ENCODE data around the gene CMTM7.

CMTM7 gene

DNA sequence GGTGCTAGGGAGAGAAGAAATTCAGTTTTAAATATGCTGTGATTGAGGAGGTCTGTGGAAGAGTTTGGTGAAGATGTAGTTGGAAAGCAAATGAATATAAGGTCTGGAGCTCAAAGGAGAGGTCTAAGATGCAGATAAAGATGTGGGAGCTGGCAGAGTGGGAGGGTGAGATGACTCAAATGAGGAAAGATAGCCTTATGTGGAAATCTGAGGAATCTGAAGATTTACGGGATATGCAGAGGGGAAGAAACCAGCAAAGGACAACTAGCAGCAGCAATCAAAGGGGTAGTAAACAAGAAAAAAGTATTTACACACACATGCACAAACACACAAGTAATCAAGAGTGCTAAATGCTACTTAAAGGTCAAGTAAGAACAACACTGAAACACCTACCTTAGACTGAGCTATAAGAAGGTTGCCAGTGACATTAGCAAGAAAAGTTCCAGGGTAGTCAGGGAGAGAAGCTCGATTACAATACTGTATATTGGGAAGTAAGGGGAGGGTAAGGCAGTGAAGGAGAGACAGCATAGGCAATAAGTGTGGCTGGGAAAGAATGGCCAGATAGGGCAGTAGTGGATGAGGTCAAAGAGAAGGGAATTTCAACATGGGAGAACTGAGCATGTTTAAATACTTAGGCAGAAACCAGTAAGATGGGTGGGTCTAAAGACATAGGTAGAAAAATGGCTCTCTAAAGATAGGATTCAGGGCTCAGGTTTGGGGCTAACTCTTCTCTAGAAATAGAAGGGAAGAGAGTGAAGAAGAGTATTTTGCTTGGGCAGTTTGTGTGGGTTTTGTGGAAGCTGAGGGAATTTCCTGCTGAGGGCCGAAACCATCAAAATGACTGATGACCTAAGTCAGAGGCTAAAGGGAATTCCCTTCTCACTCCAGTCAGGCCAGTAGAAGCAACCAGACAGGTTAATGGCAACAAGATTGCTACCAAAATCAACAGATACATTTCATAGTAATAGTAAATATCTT lies 102.1 kb downstream of the CMTM7 start:
- DNase-seq = no peak

DNA sequence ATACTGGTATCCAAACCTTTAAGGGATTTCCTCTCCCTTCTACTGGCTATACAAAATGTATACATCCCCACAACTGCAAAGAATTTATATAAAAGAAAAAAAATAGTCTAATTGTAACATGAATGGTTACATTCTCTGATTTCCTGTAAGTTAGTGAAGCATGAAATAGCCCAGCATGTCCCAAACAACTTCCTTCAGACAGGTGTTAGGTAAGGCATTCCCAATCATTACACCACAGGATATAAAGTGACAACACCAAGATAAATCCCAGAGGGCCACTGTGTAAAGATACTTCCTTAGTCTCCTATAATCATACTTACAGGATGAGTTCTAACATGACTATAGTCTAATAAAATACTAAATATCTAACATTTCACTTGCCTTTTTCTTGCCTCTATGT lies 103.4 kb downstream of the CMTM7 start:
- no peak for DNase-seq

DNA sequence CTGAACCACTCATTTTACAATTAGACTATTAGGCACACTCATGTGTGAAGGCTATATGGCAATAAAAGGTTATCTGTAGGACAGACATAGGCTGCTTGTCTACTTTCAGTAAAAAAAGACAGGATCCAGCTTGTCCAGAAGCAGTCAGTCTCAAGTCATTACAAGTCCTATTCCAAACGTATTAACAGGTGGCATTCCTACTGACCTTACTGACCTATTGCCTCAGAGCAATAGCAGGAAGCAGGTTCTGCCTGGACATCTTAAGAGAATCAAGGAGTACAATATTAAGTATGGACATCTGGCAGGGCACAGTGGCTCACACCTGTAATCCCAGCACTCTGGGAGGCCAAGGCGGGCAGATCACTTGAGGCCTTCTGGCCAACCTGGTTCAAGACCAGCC lies 104.0 kb downstream of the CMTM7 start:
- DNase-seq = no peak

DNA sequence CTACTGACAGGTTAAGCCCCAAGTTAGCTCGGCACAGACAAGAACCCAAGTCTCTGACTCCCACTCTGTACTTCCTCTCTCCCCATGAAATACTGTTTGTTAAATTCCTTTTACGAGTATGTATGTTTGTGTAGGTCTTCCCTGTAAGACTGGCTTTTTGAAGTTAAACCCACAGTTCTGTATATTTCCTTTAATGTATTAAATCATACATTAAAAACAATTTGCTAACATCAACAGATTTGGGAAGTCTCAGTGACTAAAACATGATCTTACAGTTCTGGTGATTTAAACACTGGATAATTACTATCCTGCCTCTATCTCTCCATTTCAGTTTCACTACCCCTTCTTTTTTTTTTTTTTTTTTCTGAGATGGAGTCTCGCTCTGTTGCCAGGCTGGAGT lies 106.6 kb downstream of the CMTM7 start:
- DNase-seq = no peak

DNA sequence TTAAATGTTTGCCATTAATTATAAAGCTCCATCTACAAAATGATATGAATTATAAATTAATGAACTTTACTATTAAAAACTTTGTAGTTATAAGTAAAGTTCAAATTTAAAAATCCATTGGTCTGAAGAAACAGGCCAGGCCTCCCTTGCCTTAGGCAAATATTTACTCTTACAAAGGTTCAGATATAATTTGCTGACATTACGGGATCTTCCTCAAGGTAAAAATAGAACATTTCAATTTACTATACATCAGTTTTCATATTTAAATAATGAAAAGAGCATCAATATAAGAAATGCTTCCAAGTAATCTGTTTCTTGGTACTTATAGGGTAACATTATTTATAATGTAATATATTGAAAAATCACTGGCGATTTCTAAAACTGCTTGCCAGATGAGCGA lies 107.3 kb downstream of the CMTM7 start:
- DNase-seq = no peak

DNA sequence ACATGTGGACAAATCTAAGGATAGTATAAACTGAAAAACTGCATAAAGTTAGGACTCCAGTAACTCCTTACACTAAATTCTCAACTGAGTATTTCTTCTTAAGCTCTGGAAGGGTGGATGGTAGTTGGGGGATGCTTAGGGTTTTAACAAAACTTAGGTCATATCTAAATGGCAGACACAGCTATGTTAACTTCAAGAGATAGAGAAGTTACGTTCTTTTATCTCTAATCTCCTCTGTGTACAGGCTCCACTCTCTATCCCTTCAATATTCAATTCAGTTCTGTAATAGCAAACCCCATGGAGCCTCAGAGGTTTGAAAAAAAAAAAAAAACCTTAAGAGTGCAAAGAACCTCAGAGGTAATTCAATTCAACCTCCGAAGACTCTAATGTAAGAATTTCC lies 107.9 kb downstream of the CMTM7 start:
- DNase-seq = no peak

DNA sequence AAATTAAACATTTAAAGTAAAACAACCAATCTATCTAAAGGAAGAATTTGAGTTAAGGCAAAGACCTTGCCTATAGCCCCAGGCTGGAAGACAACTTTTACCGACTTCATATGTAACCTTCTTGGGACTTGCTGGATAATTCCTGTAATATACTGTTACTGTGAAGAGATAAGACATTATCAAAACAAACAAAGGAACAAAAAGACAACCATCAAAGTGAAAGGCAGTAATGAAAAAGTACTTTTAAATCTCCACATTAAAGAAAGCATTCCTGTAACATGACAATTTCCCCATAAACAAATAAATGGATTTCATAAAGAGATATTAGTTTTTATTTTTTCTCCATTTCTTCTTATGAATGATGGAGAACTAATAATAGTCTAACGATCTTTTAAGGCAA lies 108.6 kb downstream of the CMTM7 start:
- peak; percentile 38 for DNase-seq

DNA sequence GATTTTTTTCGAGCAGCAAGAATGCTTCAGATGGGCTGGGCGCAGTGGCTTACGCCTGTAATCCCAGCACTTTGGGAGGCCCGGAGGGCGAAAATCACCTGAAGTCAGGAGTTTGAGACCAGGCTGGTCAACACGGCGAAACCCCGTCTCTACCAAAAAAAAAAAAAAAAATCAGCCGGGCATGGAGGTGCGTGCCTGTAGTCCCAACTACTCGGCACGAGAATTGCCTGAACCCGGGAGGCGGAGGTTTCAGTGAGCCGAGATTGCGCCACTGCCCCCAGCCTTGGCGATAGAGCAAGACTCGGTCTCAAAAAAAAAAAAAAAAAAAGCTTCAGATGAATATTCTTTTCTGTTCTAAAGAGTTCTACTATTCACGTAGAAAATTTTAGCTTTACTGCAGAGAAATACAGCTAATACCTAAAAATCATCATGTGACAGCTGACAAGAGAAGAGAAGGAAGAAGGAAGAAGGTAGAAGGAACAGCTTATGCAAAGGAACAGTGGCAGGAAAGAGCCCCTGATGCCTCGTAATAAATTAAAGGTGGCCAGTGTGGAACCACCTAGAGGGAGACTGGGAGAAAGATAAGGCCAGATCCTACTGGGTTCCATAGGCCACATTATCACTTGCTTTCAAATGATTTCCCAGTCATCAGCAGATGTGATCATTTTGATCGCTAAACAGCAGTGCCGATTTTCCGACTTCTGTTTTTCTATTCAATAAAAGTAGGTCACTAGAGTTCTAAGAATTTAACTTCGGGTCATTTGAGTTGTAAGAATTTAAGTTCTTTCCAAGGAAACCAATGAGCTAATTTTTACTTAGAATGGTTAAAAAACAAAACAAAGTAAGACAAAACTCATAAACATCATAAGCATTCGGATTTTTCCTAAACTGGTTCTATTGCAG lies 109.5 kb downstream of the CMTM7 start:
- peak; percentile 33 for DNase-seq

DNA sequence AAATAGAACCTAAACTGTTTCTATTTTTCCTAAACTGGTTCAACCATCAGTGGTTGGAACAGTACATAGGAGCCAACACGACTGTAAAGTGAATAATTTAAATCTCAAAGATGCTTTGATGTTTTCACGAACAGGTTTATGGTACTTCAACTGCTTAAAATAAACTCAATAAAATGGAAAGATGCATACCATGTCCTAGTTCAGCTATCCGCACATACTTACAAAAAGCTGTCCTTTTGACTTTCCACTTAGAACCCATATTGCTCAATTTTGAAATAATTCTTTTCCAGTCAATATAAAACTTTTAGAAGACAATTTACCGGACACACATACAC lies 110.1 kb downstream of the CMTM7 start:
- no peak for DNase-seq

DNA sequence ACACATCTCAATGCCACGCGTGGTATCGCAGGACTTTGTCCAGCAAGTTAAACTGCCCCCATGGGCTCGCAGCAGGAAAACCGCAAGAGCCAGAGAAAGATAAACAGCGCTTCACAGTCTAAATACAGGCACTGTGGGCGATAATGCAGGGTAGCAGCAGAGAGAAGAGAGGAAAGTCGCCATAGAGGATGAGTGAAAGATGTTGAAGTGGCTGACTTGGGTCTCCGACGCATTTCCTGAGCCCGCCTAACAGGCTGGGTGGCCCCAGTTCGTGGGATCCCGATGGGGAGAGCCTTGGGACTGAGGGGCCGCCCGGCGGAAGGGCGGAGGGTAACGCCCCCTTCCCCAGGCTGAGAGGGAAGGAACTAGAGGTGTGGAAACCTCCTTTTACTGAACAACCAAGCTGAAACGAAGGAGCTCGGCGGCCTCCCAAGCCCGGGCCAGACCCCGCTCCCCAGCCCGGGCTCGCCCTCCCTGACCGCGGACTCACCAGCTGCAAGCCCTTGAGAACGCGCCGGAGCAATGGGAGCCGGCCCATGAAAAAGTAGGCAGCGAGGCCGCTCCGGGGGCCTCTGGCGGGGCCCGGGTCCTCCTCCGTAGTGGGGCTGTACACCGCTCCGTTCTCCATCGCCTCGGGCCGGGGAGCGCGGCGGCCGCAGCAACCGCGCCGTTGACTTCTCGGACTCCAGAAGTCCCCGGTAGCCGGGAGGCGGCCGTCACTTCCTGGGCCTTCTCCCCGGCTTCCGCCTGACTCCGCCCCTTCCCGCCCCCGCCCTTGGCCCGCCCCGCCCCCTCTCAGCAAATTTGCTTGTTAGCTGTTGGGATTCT lies 110.7 kb downstream of the CMTM7 start, which contains the start of gene CMTM6:
Gene CMTM6, minus strand, starts transcription at position 735 of the 828 bp plus-strand sequence. Its CDS starts 107 bp downstream, at position 628.
- DNase-seq = peak; percentile 83

DNA sequence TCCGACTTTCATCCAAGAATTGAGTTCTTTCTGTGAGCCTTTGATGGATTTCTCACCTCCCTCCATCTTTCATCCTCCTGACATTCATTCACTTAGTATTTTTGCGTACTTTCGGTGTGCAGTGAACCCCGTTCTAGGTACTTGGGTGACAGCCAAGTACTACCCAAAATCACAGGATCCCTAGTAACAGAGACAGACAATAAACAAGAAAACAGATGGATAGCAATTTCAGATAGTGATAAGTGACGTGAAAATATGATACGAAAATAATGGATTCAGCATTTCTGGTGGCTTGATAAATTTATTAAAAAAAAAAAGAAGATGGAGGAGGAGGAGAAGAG lies 111.3 kb downstream of the CMTM7 start:
- DNase-seq = no peak
